ENCODE results near the gene CBX8. TPM values are rescaled to one million over a fixed set of nuclear protein-coding genes. Genes with fewer than 3 reads are reported as not detected.

CBX8 gene
- total RNA-seq, 1 donor from 2014 or later, result 1.1 TPM

DNA sequence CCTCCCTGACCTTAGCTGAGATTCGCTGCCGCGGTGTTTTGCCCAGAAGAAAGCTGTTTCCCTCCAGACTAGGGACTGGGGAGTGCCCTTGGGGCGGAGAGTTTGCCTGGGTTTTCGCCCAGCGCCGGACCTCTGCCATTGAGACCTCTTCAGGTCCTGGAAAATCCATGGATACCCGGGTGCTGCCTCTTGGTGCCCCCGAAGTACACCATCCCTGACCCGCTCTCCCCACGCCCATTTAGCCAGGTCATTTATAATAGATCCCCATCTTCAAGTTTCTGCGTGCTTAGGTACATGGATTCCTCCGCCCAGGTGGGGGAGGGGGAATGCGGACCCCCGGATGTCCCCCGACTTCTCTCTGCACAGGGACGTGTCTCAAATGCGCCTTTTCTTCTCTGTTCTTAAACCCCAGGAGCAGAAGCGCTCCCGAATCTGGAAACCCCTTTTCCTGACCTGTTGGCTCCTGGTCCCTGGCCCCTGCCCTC is 15.0 kb upstream of the CBX8 start:
- Histone ChIP-seq H3K9me3 (no peaks in the 10 kb centered on the region), H3K27me3 (peaks cover 65% of the 10 kb centered on the region), H3K27ac (no peak overlapping the region), H3K4me1 (peaks cover 23 to 44% of the 10 kb centered on the region in 2 donors), H3K4me3 (no peak overlapping the region), H3K36me3 (no peaks in the 10 kb centered on the region)
- TF ChIP-seq, protein P1, sequence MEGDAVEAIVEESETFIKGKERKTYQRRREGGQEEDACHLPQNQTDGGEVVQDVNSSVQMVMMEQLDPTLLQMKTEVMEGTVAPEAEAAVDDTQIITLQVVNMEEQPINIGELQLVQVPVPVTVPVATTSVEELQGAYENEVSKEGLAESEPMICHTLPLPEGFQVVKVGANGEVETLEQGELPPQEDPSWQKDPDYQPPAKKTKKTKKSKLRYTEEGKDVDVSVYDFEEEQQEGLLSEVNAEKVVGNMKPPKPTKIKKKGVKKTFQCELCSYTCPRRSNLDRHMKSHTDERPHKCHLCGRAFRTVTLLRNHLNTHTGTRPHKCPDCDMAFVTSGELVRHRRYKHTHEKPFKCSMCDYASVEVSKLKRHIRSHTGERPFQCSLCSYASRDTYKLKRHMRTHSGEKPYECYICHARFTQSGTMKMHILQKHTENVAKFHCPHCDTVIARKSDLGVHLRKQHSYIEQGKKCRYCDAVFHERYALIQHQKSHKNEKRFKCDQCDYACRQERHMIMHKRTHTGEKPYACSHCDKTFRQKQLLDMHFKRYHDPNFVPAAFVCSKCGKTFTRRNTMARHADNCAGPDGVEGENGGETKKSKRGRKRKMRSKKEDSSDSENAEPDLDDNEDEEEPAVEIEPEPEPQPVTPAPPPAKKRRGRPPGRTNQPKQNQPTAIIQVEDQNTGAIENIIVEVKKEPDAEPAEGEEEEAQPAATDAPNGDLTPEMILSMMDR (IDR thresholded peaks at IDR 0.05), result no peak
- no peak for DNase-seq (ENCODE audit: low spot score in 2 of 2)
- intact Hi-C loops (cut with DNase I), result loop anchor here (2.0 kb wide), 1 partner anchor 27 kb away; the partner anchor contains the start of gene CBX4

- DNase-seq (ENCODE audit: low spot score in 2 of 2), result no peak
- Histone ChIP-seq H3K4me3 (no peak overlapping the region), H3K9me3 (no peaks in the 10 kb centered on the region), H3K4me1 (peaks cover 23 to 44% of the 10 kb centered on the region in 2 donors), H3K27me3 (peaks cover 68% of the 10 kb centered on the region), H3K27ac (no peak overlapping the region), H3K36me3 (no peaks in the 10 kb centered on the region)
- TF ChIP-seq, protein P1 (IDR thresholded peaks at IDR 0.05), result peak; percentile 27 to 39 (median 38)
- intact Hi-C loops (cut with DNase I), result loop anchor here (2.0 kb wide), 1 partner anchor 28 kb away; the partner anchor contains the start of gene CBX4
Measured at GRCh38 chr17:79811011-79811867, 14.4 kb upstream of the CBX8 start.

DNA sequence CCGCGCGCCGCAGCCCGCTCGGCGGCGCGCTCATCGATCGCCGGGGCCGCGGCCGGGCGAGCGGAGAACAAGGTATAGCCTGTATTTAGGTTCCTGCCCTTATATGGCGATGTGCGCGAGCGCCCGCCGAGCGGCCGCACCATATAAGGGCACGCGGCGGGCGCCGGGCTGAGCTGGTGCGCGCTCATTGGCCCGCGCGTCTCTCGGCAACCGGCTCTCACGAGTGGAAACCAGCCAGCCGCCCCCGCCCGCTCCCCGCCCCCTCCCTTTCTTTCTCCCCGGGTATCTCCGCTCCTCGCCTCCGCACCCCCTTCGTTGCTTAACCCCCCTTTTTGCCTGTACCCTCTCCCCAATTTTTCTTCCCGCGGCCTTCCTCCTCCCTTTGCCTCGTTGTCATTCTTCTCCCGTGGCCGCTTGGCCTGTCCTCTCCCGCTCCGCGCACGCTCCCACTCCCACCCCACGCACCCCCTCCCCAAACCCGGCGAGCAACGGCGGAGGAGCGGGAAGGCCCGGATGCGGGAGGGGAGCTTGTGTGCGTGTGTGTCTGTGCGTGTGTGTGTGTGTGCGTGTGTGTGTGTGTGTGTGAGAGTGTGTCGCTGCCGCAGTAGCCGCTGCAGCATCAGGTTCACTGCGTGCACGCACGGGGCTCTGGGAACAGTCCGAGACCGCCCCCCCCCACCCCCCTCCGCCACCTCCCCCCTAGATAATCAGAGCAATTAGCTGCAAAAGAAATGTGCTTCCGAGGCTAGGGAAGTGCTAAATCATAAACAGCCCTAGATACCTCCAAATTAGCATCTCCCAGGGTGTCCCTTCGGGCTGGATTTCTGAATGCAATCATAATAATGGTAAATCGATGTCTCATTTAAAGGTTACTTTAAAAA is 13.5 kb upstream of the CBX8 start:
- TF ChIP-seq, protein P1 (IDR thresholded peaks at IDR 0.05), result no peak
- H3K27me3 ChIP-seq, result peaks cover 67% of the 10 kb centered on the region
- no peak overlapping the region for H3K27ac ChIP-seq
- no peaks in the 10 kb centered on the region for H3K36me3 ChIP-seq
- H3K4me3 ChIP-seq, result peak overlapping the region; percentile 7 to 31
- DNase-seq (ENCODE audit: low spot score in 2 of 2), result no peak
- H3K4me1 ChIP-seq, result peaks cover 23 to 43% of the 10 kb centered on the region in 2 donors
- intact Hi-C loops (cut with DNase I), result loop anchor here (1.0 to 2.0 kb wide), 2 partner anchors 13 to 28 kb away; partner anchors contain the start of genes CBX4 and CBX8
- H3K9me3 ChIP-seq, result no peaks in the 10 kb centered on the region

GRCh38 chr17:79809530-79810129 is 12.8 kb upstream of the CBX8 start:
- H3K27ac ChIP-seq, result no peak overlapping the region
- no peak for DNase-seq (ENCODE audit: low spot score in 2 of 2)
- peaks cover 16 to 36% of the 10 kb centered on the region in 2 donors for H3K4me1 ChIP-seq
- H3K36me3 ChIP-seq, result no peaks in the 10 kb centered on the region
- H3K4me3 ChIP-seq, result peak overlapping the region; percentile 7 to 31
- peaks cover 67% of the 10 kb centered on the region for H3K27me3 ChIP-seq
- intact Hi-C loops (cut with DNase I), result loop anchor here (1.0 to 2.0 kb wide), 2 partner anchors 12 to 29 kb away; partner anchors contain the start of genes CBX4 and CBX8
- H3K9me3 ChIP-seq, result no peaks in the 10 kb centered on the region
- TF ChIP-seq, protein P1 (IDR thresholded peaks at IDR 0.05), result no peak

Data from ascending aorta (tissue), 2 donors.